ENCODE measurements around the gene IPPK.
A peak's percentile ranks its signal among the peaks of the same experiment; 100 is the strongest.

The IPPK gene

GRCh38 chr9:92715488-92716231, 45.7 kb upstream of the IPPK start:
- TF ChIP-seq CTCF (IDR thresholded peaks at IDR 0.05; ENCODE audit: low read depth, low read length): no peak
- no peak overlapping the region for H3K4me3 ChIP-seq (replicated peaks in 1 of 2; ENCODE audit: low read depth in 2 of 2, low read length in 2 of 2)
- DNase-seq (ENCODE audit: low read depth in 2 of 2): peak in 1 of 2 donors; percentile 54

- H3K4me3 ChIP-seq (replicated peaks in 1 of 2; ENCODE audit: low read depth in 2 of 2, low read length in 2 of 2): no peak overlapping the region
- DNase-seq (ENCODE audit: low read depth in 2 of 2): no peak
- TF ChIP-seq CTCF (IDR thresholded peaks at IDR 0.05; ENCODE audit: low read depth, low read length): no peak
These were observed 45.0 kb upstream of the IPPK start for GRCh38 chr9:92714787-92715487.

- TF ChIP-seq CTCF (IDR thresholded peaks at IDR 0.05; ENCODE audit: low read depth, low read length): no peak
- no peak for DNase-seq (ENCODE audit: low read depth in 2 of 2)
- H3K4me3 ChIP-seq (replicated peaks in 1 of 2; ENCODE audit: low read depth in 2 of 2, low read length in 2 of 2): no peak overlapping the region
These were observed 44.1 kb upstream of the IPPK start for GRCh38 chr9:92714016-92714415.

- no peak overlapping the region for H3K4me3 ChIP-seq (replicated peaks in 1 of 2; ENCODE audit: low read depth in 2 of 2, low read length in 2 of 2)
- TF ChIP-seq CTCF (IDR thresholded peaks at IDR 0.05; ENCODE audit: low read depth, low read length): no peak
- no peak for DNase-seq (ENCODE audit: low read depth in 2 of 2)
These were observed 43.6 kb upstream of the IPPK start for GRCh38 chr9:92713528-92713927.

- TF ChIP-seq CTCF (IDR thresholded peaks at IDR 0.05; ENCODE audit: low read depth, low read length): no peak
- DNase-seq (ENCODE audit: low read depth in 2 of 2): no peak
- H3K4me3 ChIP-seq (replicated peaks in 1 of 2; ENCODE audit: low read depth in 2 of 2, low read length in 2 of 2): no peak overlapping the region
These were observed 42.8 kb upstream of the IPPK start for GRCh38 chr9:92712767-92713166.

- H3K4me3 ChIP-seq (replicated peaks in 1 of 2; ENCODE audit: low read depth in 2 of 2, low read length in 2 of 2): no peak overlapping the region
- TF ChIP-seq CTCF (IDR thresholded peaks at IDR 0.05; ENCODE audit: low read depth, low read length): no peak
- no peak for DNase-seq (ENCODE audit: low read depth in 2 of 2)
These were observed 41.9 kb upstream of the IPPK start for GRCh38 chr9:92711844-92712243.

All from cardiac fibroblast (primary cell).